ENCODE measurements around the gene DUOXA2.
A peak's percentile ranks its signal among the peaks of the same experiment; 100 is the strongest.

The DUOXA2 gene

GRCh38 chr15:45162771-45163507 is 48.8 kb downstream of the DUOXA2 start:
- DNase-seq (ENCODE audit: low spot score), result peak; percentile 86

- no peak for DNase-seq (ENCODE audit: low spot score)
Observed at GRCh38 chr15:45163508-45163856, 49.4 kb downstream of the DUOXA2 start.

GRCh38 chr15:45164914-45165313 is 50.8 kb downstream of the DUOXA2 start:
- DNase-seq (ENCODE audit: low spot score), result no peak

- DNase-seq (ENCODE audit: low spot score), result no peak
Observed at GRCh38 chr15:45165536-45165935, 51.4 kb downstream of the DUOXA2 start.

GRCh38 chr15:45166834-45167630 is 52.9 kb downstream of the DUOXA2 start:
- peak; percentile 91 for DNase-seq (ENCODE audit: low spot score)

- no peak for DNase-seq (ENCODE audit: low spot score)
Observed at GRCh38 chr15:45167631-45168205, 53.6 kb downstream of the DUOXA2 start.
